NT2/D1 (cell line): Measurements from ENCODE around the gene CD79A.

Experiments used
- SUZ12 ChIP-seq: IDR thresholded peaks from 2 replicates; pipeline ENCODE4 v1.6.1; 2011; ENCODE audit not compliant: insufficient read length, insufficient read depth; ENCODE audit errors: extremely low read depth
- YY1 ChIP-seq: IDR thresholded peaks from 2 replicates; pipeline ENCODE4 v1.6.1; 2011; ENCODE audit not compliant: insufficient read length, insufficient read depth
- ZNF274 ChIP-seq: IDR thresholded peaks from 2 replicates; pipeline ENCODE4 v1.6.1; 2011; ENCODE audit warnings: mild to moderate bottlenecking, low read depth, low read length

GRCh38 chr19:41888926-41889325 lies 11.8 kb downstream of the CD79A start:
- TF ChIP-seq YY1 (no peak), SUZ12 (no peak), ZNF274 (no peak)
